Measurements from ENCODE around the gene ZBTB46. TPM values are rescaled to one million over a fixed set of nuclear protein-coding genes. Genes with fewer than 3 reads are reported as not detected.
A peak's percentile ranks its signal among the peaks of the same experiment; 100 is the strongest.

The ZBTB46 gene
- total RNA-seq, 3 donors from 2014 or later: 8.2 to 18.7 (median 10.7) TPM

DNA sequence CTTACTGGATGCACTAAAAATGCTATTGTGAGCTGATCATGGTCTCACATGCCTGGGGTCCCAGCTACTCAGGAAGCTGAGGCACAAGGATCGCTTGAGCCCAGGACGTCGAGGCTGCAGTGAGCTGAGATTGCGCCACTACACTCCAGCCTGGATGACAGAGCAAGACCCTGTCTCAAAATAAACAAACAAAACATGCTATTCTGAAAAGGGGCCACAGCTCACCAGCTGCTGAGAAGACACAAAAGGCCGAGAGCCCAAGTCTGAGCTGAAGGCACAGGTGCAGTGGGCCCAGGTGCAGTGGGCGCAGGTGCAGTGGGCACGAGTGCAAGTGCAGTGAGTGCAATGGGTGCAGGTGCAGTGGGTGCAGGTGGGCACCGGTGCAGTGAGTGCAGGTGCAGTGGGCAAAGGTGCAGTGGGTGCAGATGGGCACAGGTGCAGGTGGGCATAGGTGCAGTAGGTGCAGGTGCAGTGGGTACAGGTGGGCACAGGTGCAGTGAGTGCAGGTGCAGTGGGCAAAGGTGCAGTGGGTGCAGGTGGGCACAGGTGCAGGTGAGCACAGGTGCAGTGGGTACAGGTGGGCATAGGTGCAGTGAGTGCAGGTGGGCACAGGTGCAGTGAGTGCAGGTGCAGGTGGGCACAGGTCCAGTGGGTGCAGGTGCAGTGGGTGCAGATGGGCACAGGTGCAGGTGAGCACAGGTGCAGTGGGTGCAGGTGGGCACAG, 16.0 kb downstream of the ZBTB46 start:
- DNase-seq (ENCODE audit: low spot score in 2 of 2): no peak
- intact Hi-C loops (cut with DNase I; ENCODE audit: low total_unique reads): no loop called here
- Histone ChIP-seq H3K4me1 (no peaks in the 10 kb centered on the region), H3K9me3 (no peaks in the 10 kb centered on the region), H3K27ac (no peak overlapping the region), H3K36me3 (no peaks in the 10 kb centered on the region), H3K27me3 (no peaks in the 10 kb centered on the region), H3K4me3 (no peak overlapping the region)
- TF ChIP-seq POLR2A (IDR thresholded peaks at IDR 0.05): no peak
- no peak for TF ChIP-seq POLR2AphosphoS5 (IDR thresholded peaks at IDR 0.05)
- TF ChIP-seq, protein P1, sequence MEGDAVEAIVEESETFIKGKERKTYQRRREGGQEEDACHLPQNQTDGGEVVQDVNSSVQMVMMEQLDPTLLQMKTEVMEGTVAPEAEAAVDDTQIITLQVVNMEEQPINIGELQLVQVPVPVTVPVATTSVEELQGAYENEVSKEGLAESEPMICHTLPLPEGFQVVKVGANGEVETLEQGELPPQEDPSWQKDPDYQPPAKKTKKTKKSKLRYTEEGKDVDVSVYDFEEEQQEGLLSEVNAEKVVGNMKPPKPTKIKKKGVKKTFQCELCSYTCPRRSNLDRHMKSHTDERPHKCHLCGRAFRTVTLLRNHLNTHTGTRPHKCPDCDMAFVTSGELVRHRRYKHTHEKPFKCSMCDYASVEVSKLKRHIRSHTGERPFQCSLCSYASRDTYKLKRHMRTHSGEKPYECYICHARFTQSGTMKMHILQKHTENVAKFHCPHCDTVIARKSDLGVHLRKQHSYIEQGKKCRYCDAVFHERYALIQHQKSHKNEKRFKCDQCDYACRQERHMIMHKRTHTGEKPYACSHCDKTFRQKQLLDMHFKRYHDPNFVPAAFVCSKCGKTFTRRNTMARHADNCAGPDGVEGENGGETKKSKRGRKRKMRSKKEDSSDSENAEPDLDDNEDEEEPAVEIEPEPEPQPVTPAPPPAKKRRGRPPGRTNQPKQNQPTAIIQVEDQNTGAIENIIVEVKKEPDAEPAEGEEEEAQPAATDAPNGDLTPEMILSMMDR (IDR thresholded peaks at IDR 0.05): no peak

DNA sequence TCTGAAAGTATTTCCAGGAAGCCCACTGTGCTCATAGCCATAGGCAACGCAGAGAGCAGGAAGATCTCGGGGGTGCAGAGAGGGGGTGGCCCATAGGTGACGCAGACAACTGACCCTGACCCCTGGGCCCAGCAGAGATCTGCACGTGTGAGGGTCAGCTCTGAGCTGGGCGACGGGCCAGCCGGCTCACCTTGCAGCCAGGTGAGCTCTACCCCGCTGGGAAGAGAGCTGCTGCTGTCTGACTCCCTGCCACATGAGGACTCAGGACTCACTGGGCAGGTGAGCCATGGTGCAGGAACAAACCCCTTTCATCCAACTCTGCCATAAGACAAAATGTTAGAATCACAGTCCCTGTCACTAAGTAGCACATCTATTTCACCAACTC, 19.6 kb downstream of the ZBTB46 start:
- intact Hi-C loops (cut with DNase I; ENCODE audit: low total_unique reads): no loop called here
- Histone ChIP-seq H3K4me3 (no peak overlapping the region), H3K36me3 (no peaks in the 10 kb centered on the region), H3K27me3 (no peaks in the 10 kb centered on the region), H3K9me3 (no peaks in the 10 kb centered on the region), H3K27ac (no peak overlapping the region), H3K4me1 (no peaks in the 10 kb centered on the region)
- TF ChIP-seq, protein P1 (IDR thresholded peaks at IDR 0.05): no peak
- TF ChIP-seq POLR2A (IDR thresholded peaks at IDR 0.05): no peak
- no peak for TF ChIP-seq POLR2AphosphoS5 (IDR thresholded peaks at IDR 0.05)
- DNase-seq (ENCODE audit: low spot score in 2 of 2): no peak

DNA sequence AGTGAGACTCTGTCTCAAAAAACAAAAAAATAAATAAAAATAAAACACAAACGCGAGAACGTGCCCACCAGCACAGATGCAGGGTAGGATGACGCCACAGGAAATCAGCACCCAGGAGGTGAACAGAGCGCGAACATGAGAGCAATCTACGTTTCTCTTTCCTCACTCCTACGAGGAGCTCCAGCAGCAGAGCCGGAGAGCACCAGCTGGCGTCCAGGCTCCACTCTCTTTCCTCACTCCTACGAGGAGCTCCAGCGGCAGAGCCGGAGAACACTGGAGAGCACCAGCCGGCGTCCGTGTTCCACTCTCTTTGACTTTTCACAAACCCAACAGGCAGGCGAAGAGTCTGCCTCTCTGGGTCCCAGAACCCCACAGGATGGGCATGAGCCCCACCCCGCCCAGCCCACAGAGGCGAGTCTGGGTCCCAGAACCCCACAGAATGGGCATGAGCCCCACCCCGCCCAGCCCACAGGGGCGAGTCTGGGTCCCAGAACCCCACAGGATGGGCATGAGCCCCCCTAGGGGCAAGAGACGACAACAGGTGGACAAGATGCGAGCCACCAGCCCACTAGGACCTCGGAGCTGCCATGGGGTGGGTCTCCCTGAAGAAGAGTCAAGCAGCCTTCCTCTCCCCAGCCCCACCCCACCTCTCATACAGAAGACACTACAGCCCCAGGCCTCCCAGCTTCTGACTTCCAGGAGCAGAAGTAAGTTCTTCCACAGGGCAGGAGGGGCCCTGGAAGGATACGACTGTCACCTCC, 20.2 kb downstream of the ZBTB46 start:
- Histone ChIP-seq H3K27me3 (no peaks in the 10 kb centered on the region), H3K36me3 (no peaks in the 10 kb centered on the region), H3K27ac (peak overlapping the region in 1 of 2 donors; percentile 61), H3K4me3 (peak overlapping the region in 1 of 3 donors; percentile 5), H3K4me1 (no peaks in the 10 kb centered on the region), H3K9me3 (no peaks in the 10 kb centered on the region)
- TF ChIP-seq, protein P1 (IDR thresholded peaks at IDR 0.05): no peak
- TF ChIP-seq POLR2A (IDR thresholded peaks at IDR 0.05) (no peak), POLR2AphosphoS5 (IDR thresholded peaks at IDR 0.05) (no peak)
- no peak for DNase-seq (ENCODE audit: low spot score in 2 of 2)
- intact Hi-C loops (cut with DNase I; ENCODE audit: low total_unique reads): no loop called here

GRCh38 chr20:63809856-63810255, 21.2 kb downstream of the ZBTB46 start:
- DNase-seq (ENCODE audit: low spot score in 2 of 2): no peak
- Histone ChIP-seq H3K36me3 (no peaks in the 10 kb centered on the region), H3K9me3 (no peaks in the 10 kb centered on the region), H3K27ac (no peak overlapping the region), H3K27me3 (no peaks in the 10 kb centered on the region), H3K4me1 (no peaks in the 10 kb centered on the region), H3K4me3 (no peak overlapping the region)
- no peak for TF ChIP-seq POLR2A (IDR thresholded peaks at IDR 0.05)
- no peak for TF ChIP-seq POLR2AphosphoS5 (IDR thresholded peaks at IDR 0.05)
- TF ChIP-seq, protein P1 (IDR thresholded peaks at IDR 0.05): no peak
- intact Hi-C loops (cut with DNase I; ENCODE audit: low total_unique reads): no loop called here
